ENCODE measurements around the gene AKR1C3.

GRCh38 chr10:5103481-5103880, 9.3 kb downstream of the AKR1C3 start:
- TF ChIP-seq CTCF (IDR thresholded peaks at IDR 0.05): no peak
- TF ChIP-seq EP300 (IDR thresholded peaks at IDR 0.05): no peak
- TF ChIP-seq POLR2AphosphoS5 (IDR thresholded peaks at IDR 0.05): no peak
- TF ChIP-seq POLR2A (IDR thresholded peaks at IDR 0.05): no peak

Measured in sigmoid colon (tissue), 4 donors.